GM10847 (cell line): ENCODE data around the gene GOLIM4.

Source experiments
- POLR2A ChIP-seq: IDR thresholded peaks from 2 replicates; pipeline ENCODE4 v1.6.1; 2011; ENCODE audit not compliant: insufficient read length; ENCODE audit errors: extremely low read depth

Gene GOLIM4

DNA sequence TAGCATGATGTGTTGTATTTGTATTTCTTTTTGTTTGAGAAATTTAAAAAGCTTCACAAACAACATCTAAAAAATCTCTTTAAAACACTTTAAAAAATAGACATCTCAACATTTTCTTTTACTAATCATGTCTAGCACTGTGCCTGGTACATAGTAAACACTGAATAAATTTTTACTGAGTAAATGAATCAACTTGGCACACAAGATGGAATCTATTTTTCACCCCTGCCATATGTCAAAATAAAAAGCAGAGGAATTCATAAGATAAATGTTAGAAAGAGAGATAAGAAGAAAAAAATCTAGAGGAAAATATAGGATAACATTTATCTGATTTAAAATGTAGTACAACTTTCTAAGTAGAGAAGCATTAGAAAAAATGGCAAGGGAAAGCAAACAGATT, 8.6 kb upstream of the GOLIM4 start:
- TF ChIP-seq POLR2A = no peak

DNA sequence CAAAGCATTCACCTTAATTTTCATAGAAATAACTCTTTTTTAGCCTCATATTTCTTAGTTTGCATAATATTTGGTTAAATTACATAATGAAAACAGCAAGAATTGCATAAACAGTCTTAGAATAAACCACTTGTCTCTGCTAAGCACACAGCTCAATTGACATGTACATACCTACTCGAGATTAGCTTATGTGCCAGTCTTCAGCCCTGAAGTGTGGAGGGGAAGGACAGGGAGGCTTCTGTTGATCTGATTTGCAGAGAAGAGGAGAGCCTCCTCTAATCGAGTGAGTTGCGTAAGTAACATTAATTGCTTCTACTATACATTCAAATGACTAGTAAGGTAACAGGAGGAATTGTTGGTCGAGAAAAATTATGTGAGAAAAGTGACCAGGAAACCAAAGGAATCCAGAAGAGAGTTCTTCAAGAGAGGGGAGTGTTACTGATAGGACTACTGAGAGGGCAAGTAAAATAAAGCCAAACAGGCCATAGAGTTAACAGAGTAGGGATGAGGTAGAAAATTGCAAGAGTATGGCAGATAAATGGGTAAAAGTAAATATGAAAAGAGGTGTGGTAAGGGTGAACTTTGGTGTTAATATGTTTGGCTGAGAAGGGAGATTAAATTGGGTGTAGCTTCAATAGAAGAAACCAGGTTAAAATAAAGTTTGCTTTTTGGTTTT, 7.1 kb upstream of the GOLIM4 start:
- no peak for TF ChIP-seq POLR2A

DNA sequence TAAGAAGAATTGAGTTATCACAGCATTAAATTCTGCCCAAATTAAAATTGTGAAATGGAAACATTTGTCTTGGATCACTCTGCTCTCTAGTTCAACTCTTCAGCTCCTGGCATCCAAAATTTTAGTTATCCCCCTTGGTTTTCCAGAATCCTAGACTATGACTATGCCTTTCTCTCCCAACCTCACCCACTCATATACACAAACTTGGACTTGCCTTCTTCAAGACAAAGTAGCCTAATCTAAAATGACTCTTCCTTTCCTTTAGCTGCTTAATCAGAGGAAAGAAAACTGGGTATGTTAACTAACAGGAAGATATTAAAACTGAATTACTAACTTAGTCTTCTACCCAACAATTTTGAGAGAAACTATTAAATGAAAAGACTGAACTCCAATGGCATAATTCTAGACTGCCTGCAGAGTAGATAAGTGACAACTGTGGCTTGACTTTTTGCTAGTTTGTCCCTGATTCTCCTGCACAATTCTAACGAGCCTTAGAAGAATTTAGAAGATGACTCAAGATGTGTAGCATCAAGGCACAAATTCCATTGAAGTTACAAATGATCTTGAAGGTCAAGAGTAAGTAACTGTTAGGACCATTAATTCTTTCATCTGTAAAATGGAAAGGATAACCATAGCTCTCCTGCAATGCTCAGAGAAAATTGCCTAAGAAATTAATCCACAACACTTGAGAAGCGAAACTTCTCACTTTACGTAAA, 5.2 kb upstream of the GOLIM4 start:
- no peak for TF ChIP-seq POLR2A

DNA sequence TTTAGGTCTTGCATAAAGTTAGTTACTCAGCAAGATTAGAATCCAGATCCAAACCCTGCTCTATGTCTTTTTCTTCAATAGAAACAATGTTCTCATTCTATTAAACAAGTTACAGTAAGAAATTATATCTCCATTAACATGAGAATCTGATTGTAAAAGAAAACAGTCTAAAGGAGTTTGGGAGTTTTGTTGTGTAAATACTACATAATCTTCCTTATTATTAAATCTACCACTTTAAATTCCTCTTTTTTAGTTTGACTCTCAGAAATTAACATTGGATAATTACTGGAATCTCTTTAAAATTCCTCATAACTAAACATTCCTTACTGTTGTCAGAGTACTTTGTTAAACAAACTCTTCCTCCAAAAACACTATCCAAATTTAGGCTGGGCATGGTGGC, 1.7 kb upstream of the GOLIM4 start:
- TF ChIP-seq POLR2A = no peak

DNA sequence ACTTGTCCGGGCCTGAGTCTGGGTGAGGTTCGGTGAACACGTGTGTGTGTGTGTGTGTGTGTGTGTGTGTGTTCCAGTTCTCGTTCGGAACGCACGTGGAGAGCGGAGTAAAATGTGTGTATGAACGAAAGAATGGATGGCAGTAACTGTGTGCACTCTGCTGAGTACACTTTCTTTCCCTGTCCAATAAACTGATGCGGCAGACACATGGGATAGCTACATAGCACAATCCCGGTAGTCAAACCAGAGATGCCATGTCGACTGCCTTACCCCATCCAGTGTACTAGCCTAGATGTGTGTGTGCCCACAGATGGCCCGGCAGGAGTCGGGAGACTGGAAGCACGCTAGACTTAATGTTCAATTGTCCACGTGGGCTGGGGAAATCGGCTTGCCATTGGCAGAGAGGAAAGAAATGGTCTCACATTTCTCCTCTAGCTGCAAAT, 507 bp upstream of the GOLIM4 start:
- no peak for TF ChIP-seq POLR2A

DNA sequence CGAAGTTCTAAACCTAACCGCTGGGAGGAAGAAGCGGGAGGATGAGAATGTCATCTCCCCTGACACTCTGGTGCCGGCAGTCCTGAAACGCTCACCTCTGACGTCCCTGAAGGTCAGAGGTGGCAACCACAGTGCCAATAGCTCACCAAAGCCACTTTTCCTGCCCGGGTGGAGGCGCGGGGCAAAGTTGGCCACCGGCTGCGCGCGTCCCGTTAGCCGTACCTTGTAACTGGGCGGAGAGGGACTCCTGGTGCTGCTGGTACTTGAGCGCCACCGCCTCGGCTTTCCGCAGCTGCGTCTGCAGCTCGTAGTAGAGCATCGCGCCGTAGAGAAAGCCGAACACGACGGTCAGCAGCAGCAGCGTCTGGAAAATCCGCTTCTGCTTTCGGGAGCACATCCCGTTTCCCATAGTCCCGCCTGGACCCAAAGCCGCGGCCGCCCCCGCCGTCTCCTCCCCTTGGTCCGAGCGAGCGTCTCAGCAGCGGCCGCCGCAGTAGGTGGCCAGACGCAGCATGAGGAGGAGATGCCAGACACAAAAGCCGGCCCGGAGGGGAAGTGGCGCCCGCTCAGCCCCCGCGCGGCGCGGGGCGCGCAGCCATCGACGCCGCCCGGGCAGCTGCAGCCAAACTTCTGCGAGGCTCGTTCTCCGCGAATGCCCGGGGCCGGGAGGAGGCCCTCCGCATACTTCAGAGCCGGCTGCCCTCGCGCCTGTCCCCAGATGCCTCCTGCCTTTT, 680 bp downstream of the GOLIM4 start:
- TF ChIP-seq POLR2A = no peak

DNA sequence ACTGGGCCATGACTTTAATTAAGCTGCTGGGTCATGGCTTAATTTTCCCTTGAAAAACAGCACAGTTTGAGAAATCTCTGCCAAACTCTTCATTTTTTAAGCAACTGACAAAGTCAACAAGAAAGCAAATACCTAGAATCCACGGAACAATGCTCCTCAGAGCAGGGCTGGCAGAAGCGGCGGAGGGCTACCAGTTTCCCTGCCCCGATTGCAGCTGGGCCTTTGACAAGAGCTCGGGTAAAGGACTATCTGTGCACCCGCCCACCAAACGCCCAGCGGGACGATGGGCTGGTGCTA, 1.2 kb downstream of the GOLIM4 start:
- TF ChIP-seq POLR2A = no peak

DNA sequence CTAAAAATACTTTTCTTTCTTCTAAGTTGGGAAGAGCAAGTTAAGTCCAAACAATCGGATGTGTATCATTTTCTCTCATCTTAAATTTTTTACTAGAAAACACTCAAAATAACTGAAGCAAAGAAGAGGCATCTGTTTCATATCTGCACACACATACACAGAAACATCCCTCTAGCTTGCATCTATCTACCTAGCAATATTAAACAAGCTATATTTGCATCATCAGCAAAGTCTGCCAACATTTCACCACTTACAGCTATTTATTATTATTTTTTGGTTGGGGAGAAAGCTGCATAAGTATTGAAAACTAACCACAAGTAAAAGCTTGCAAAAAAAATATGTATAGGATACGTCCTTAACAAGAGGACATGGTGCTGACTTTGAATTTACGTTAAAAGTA, 1.9 kb downstream of the GOLIM4 start:
- TF ChIP-seq POLR2A = no peak

DNA sequence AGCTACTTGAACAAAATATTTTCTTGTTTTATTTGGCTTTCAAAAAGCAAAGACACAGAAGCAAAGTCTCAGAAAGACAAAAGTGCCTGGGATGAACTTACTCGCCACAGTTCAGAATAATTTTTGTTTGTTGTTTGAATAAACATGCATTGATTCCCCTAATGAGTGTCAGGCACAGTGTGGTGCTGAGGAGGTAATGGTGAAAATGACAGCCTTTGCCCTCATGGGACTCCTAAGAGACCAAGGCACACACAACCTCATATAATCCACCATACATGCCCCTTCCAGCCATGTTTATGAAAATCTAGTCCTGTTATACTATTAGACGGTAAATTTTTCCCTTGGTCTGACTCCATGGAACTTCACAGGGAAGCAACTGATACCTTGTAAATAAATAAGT, 2.5 kb downstream of the GOLIM4 start:
- TF ChIP-seq POLR2A = no peak

DNA sequence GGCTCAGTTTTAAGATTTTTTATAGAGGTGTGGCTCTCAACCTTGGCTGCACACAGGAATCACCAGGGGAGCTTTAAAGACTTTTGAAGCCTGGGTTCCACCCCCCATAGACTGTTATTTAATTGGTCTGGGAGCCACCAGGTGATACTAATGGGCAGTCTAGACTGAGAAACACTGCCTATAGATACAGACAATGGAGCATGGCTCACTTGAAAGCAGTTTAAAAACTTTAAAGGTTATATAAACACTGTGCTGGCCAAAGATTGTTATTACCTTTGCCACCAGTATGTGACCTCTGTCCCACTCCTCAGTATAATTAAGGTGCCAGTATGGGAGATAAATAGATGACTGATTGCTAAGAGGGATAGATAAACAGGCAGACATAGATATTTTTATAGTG, 3.8 kb downstream of the GOLIM4 start:
- no peak for TF ChIP-seq POLR2A

DNA sequence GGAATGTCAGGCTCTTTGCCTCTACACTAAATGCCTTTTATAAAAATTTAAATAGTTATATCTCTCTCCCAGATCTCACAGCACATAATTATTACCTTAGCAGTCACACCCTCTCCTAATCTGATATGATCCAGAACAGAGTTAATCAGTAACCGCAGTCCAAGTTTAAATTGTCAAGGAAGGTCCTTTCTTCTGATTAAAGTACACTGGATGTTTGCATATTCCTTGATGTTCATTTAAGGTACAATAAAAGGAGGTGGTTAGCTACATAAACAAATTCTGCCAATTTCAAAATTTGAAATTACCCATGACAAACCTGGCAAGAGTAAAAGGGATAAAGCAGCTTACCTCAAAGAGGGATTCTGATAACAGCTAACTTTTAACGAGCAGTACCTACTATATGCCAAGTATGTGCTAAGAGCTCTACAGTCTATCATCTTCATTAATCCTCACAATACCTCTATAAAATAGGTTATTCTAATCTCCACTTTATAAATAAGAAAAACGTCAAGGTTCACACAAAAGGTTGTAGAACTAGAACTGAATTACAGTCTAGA, 4.3 kb downstream of the GOLIM4 start:
- no peak for TF ChIP-seq POLR2A

DNA sequence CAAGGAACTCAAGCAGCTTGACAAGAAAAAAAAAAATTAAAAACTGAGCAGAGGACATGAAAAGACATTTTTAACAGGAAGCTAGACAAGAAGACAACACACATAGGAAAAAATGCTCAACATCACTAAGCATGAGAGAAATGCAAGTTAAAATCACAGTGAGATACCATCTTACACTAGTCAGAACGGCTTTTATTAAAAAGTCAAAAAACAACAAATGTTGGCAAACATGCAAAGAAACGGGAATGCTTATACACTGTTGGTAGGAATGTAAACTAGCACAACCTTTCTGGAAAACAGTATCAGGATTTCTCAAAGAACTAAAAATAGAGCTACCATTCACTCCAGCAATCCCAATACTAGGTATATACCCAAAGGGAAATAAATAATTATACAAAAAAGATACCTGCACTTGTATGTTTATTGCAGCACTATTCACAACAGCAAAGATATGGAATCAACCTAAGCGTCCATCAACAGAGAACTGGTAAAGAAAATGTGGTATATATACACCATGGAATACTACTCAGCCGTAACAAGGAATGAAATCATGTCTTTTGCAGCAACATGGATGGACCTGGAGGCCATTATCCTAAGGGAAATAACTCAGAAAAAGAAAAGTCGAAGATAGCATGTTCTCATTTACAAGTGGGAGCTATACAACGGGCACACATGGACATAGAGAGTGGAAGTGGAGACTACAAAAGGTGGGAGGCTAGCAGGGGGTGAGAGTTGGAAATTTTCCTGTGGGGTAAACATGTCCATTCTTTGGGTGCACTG, 5.2 kb downstream of the GOLIM4 start:
- TF ChIP-seq POLR2A = no peak

DNA sequence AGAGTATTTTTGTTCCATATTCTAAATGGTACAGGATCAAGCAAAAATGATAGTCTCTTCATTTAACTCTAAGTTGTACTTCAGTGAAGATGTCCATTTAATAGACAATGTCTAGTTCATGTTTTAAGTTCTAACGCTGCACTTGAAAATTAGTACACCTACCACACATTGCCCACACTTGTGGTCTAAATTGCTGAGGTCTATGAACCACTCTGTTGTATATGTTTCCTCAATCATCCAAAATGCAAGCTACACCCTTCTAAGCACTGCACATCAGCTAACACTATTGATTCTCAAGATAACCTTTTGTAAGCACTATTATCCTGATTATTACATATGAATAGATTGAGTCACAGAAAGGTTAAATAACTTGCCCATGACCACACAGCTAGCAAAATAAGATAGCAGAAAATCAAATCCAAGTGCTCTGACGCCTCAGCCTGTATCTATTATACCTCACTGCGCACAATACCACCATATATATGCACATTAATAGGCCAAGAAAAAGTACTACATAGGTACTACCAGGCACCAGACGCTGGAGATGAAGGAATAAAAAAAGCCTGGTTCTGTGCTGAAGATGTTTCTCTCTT, 6.4 kb downstream of the GOLIM4 start:
- TF ChIP-seq POLR2A = no peak

DNA sequence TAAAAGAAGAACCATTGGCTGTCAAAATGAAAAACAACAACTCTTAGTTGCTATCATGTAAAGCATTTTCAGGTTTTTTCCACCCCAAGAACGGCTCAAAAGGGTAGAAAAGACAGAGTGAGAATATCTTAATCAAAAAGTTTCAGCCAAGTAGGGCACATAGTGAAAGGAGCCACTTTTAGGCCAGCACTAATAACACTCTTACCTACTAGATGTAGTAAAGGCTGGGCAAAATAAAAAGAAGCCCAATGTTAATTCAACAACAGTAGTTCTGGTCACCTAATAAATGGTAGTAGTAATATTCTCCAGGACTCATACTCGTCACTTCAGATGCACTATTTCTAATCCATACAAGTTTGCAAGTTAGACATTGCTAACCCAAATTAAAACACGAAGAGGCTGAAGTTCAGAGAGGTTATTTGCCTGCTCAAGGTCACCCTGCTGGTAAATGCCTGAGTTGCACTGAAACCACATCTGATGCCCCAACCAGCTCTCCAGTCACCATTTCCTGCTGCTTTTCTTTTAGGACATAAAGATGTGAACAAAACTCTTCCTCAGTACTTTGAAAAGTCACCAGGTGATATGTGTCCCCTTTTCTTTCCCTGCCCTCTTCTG, 7.5 kb downstream of the GOLIM4 start:
- TF ChIP-seq POLR2A = no peak

DNA sequence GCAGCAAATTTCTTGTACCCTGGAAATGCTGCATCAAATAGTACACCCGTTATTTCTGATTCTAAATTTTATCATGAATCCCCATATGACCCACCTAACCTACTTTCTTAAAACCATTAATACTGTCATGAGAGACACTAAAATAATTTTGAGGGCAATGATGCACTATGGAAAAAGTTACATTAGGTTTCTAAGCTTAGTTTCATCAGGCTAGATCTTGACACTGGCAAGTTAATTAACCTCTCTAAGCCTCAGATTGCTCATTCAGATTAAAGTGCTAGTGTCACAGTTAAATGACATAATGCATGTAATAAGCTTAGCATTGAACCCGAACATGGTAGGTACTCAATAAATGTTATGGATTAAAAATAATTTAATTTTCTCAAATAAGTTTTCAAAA, 8.2 kb downstream of the GOLIM4 start:
- no peak for TF ChIP-seq POLR2A
